GM18502 (cell line): ENCODE results near the gene MAST2.

ENCODE experiments used
- ATAC-seq: cut with Tn5 transposase; IDR thresholded peaks from one replicate; pipeline ENCODE4 v1.9.1; 2021; ENCODE audit warnings: mild to moderate bottlenecking; ENCODE audit not compliant: unreplicated experiment, poor library complexity

MAST2 gene

GRCh38 chr1:46084553-46085451, 281.4 kb downstream of the MAST2 start:
- ATAC-seq: no peak
